Activated CD4-positive, alpha-beta memory T cell treated with anti-CD3 and anti-CD28 coated beads for 36 hours (primary cell): Measurements from ENCODE around the gene ATRNL1. TPM values are rescaled to one million over a fixed set of nuclear protein-coding genes. Genes with fewer than 3 reads are reported as not detected.
"Not testable (repeated sequence)": the region's sequence is repeated elsewhere in the genome, so short reads cannot be mapped to it uniquely, and the experiment has no call there.

Experiments
- CTCF ChIA-PET: fragments of 350-600 bp; sonication (Branson Sonifier 250); formaldehyde crosslinking; loops from one replicate; lab custom pipeline; 2021; ENCODE audit warnings: antibody characterized with exemption, inconsistent platforms; lab: Charles Lee
- POLR2A ChIA-PET: fragments of 350-600 bp; sonication (Branson Sonifier 250); formaldehyde crosslinking; loops from one replicate; lab custom pipeline; 2021; ENCODE audit warnings: antibody characterized with exemption; lab: Charles Lee
- DNase-seq: peaks from one replicate; pipeline ENCODE4 v3.0.0-alpha.2; 2020
- H3K27ac Mint-ChIP-seq: one replicate; pipeline ENCODE4 v1.8.0; 2021; ENCODE audit warnings: mixed read lengths
- H3K27me3 Mint-ChIP-seq: one replicate; pipeline ENCODE4 v1.8.0; 2021; ENCODE audit warnings: mixed read lengths
- H3K36me3 Mint-ChIP-seq: one replicate; pipeline ENCODE4 v1.8.0; 2021; ENCODE audit warnings: mixed read lengths
- H3K4me1 Mint-ChIP-seq: one replicate; pipeline ENCODE4 v1.8.0; 2021; ENCODE audit warnings: low read depth, mixed read lengths
- H3K4me3 Mint-ChIP-seq: one replicate; pipeline ENCODE4 v1.8.0; 2021; ENCODE audit warnings: mild to moderate bottlenecking, mixed read lengths
- H3K9me3 Mint-ChIP-seq: one replicate; pipeline ENCODE4 v1.8.0; 2021; ENCODE audit warnings: mixed read lengths
- intact Hi-C: fragments of 100-400 bp; cut with micrococcal nuclease; formaldehyde crosslinking; loops from one replicate; pipeline ENCODE4 v1.15.1; 2023
- total RNA-seq, 2 experiments: library from RNA; stranded (reverse); gene quantifications; one replicate each; pipeline ENCODE4 v1.2.3, GENCODE V29; 2021

The ATRNL1 gene
- total RNA-seq, 2 experiments from 2014 or later: 0.12 to 0.17 TPM

GRCh38 chr10:115390607-115391006 lies 297.4 kb downstream of the ATRNL1 start:
- ChIA-PET CTCF (no interaction called here), POLR2A (no interaction called here)
- Mint-ChIP-seq H3K9me3 (no peaks in the 10 kb centered on the region), H3K4me1 (no peaks in the 10 kb centered on the region), H3K27me3 (no peaks in the 10 kb centered on the region), H3K27ac (no peak overlapping the region), H3K4me3 (no peak overlapping the region), H3K36me3 (no peaks in the 10 kb centered on the region)
- DNase-seq: no peak
- intact Hi-C loops: no loop called here

GRCh38 chr10:115398026-115398425 lies 304.9 kb downstream of the ATRNL1 start:
- intact Hi-C loops: no loop called here
- H3K27ac Mint-ChIP-seq: no peak overlapping the region
- H3K4me3 Mint-ChIP-seq: no peak overlapping the region
- ChIA-PET POLR2A (no interaction called here), CTCF (no interaction called here)
- H3K4me1 Mint-ChIP-seq: no peaks in the 10 kb centered on the region
- DNase-seq: no peak
- no peaks in the 10 kb centered on the region for H3K36me3 Mint-ChIP-seq
- peaks cover 4% of the 10 kb centered on the region for H3K9me3 Mint-ChIP-seq
- no peaks in the 10 kb centered on the region for H3K27me3 Mint-ChIP-seq

GRCh38 chr10:115402699-115403098 lies 309.5 kb downstream of the ATRNL1 start:
- ChIA-PET POLR2A (no interaction called here), CTCF (no interaction called here)
- DNase-seq: no peak
- Mint-ChIP-seq H3K27me3 (no peaks in the 10 kb centered on the region), H3K4me1 (no peaks in the 10 kb centered on the region), H3K27ac (no peak overlapping the region), H3K9me3 (peaks cover 5% of the 10 kb centered on the region), H3K4me3 (no peak overlapping the region), H3K36me3 (no peaks in the 10 kb centered on the region)
- intact Hi-C loops: no loop called here

GRCh38 chr10:115405838-115406237 lies 312.7 kb downstream of the ATRNL1 start:
- POLR2A ChIA-PET, H3K36me3 Mint-ChIP-seq, H3K27me3 Mint-ChIP-seq, DNase-seq, CTCF ChIA-PET, H3K4me3 Mint-ChIP-seq, intact Hi-C loops, H3K27ac Mint-ChIP-seq, H3K4me1 Mint-ChIP-seq: not testable (repeated sequence)
- peaks cover 22% of the 10 kb centered on the region for H3K9me3 Mint-ChIP-seq

GRCh38 chr10:115409347-115409746 lies 316.2 kb downstream of the ATRNL1 start:
- ChIA-PET POLR2A (no interaction called here), CTCF (no interaction called here)
- no peak for DNase-seq
- peaks cover 24% of the 10 kb centered on the region for H3K9me3 Mint-ChIP-seq
- H3K4me3 Mint-ChIP-seq: no peak overlapping the region
- no peaks in the 10 kb centered on the region for H3K27me3 Mint-ChIP-seq
- intact Hi-C loops: no loop called here
- H3K36me3 Mint-ChIP-seq: no peaks in the 10 kb centered on the region
- no peak overlapping the region for H3K27ac Mint-ChIP-seq
- H3K4me1 Mint-ChIP-seq: no peaks in the 10 kb centered on the region

- ChIA-PET CTCF (no interaction called here), POLR2A (no interaction called here)
- H3K9me3 Mint-ChIP-seq: peaks cover 29% of the 10 kb centered on the region
- DNase-seq: no peak
- intact Hi-C loops: loop anchor here (5.0 kb wide), 1 partner anchor 245 kb away; no protein-coding TSS in a partner anchor
- H3K27me3 Mint-ChIP-seq: no peaks in the 10 kb centered on the region
- H3K4me3 Mint-ChIP-seq: no peak overlapping the region
- no peaks in the 10 kb centered on the region for H3K4me1 Mint-ChIP-seq
- no peaks in the 10 kb centered on the region for H3K36me3 Mint-ChIP-seq
- no peak overlapping the region for H3K27ac Mint-ChIP-seq
Observed at GRCh38 chr10:115417585-115418265, 324.6 kb downstream of the ATRNL1 start.

GRCh38 chr10:115422624-115423023 lies 329.5 kb downstream of the ATRNL1 start:
- CTCF ChIA-PET: no interaction called here
- peaks cover 29% of the 10 kb centered on the region for H3K9me3 Mint-ChIP-seq
- intact Hi-C loops: no loop called here
- H3K27me3 Mint-ChIP-seq: no peaks in the 10 kb centered on the region
- no peaks in the 10 kb centered on the region for H3K4me1 Mint-ChIP-seq
- no peaks in the 10 kb centered on the region for H3K36me3 Mint-ChIP-seq
- H3K4me3 Mint-ChIP-seq: no peak overlapping the region
- H3K27ac Mint-ChIP-seq: no peak overlapping the region
- no peak for DNase-seq
- POLR2A ChIA-PET: no interaction called here

GRCh38 chr10:115427611-115428010 lies 334.4 kb downstream of the ATRNL1 start:
- CTCF ChIA-PET: no interaction called here
- DNase-seq: no peak
- H3K4me1 Mint-ChIP-seq: no peaks in the 10 kb centered on the region
- no peak overlapping the region for H3K4me3 Mint-ChIP-seq
- peaks cover 3% of the 10 kb centered on the region for H3K9me3 Mint-ChIP-seq
- POLR2A ChIA-PET: no interaction called here
- intact Hi-C loops: no loop called here
- no peaks in the 10 kb centered on the region for H3K27me3 Mint-ChIP-seq
- no peaks in the 10 kb centered on the region for H3K36me3 Mint-ChIP-seq
- H3K27ac Mint-ChIP-seq: no peak overlapping the region

GRCh38 chr10:115432188-115432819 lies 339.1 kb downstream of the ATRNL1 start:
- Mint-ChIP-seq H3K27ac (no peak overlapping the region), H3K4me1 (no peaks in the 10 kb centered on the region), H3K36me3 (no peaks in the 10 kb centered on the region), H3K4me3 (no peak overlapping the region), H3K9me3 (peaks cover 4% of the 10 kb centered on the region), H3K27me3 (no peaks in the 10 kb centered on the region)
- intact Hi-C loops: no loop called here
- DNase-seq: no peak
- ChIA-PET CTCF (no interaction called here), POLR2A (no interaction called here)

GRCh38 chr10:115436999-115437398 lies 343.8 kb downstream of the ATRNL1 start:
- intact Hi-C loops: no loop called here
- Mint-ChIP-seq H3K27ac (no peak overlapping the region), H3K9me3 (peaks cover 4% of the 10 kb centered on the region), H3K4me1 (no peaks in the 10 kb centered on the region), H3K36me3 (no peaks in the 10 kb centered on the region), H3K27me3 (no peaks in the 10 kb centered on the region), H3K4me3 (no peak overlapping the region)
- ChIA-PET CTCF (no interaction called here), POLR2A (no interaction called here)
- DNase-seq: no peak

- Mint-ChIP-seq H3K36me3 (no peaks in the 10 kb centered on the region), H3K27ac (no peak overlapping the region), H3K4me3 (no peak overlapping the region), H3K27me3 (no peaks in the 10 kb centered on the region), H3K4me1 (no peaks in the 10 kb centered on the region), H3K9me3 (peaks cover 1% of the 10 kb centered on the region)
- intact Hi-C loops: no loop called here
- CTCF ChIA-PET: no interaction called here
- DNase-seq: no peak
- POLR2A ChIA-PET: no interaction called here
Observed at GRCh38 chr10:115441907-115442545, 348.9 kb downstream of the ATRNL1 start.

GRCh38 chr10:115456812-115457211 lies 363.6 kb downstream of the ATRNL1 start:
- CTCF ChIA-PET: no interaction called here

More at GRCh38 chr10:115456812-115457211, 363.6 kb downstream of the ATRNL1 start:
- Mint-ChIP-seq H3K9me3 (peaks cover 25% of the 10 kb centered on the region), H3K36me3 (no peaks in the 10 kb centered on the region), H3K4me1 (no peaks in the 10 kb centered on the region), H3K27ac (no peak overlapping the region), H3K27me3 (no peaks in the 10 kb centered on the region), H3K4me3 (no peak overlapping the region)
- POLR2A ChIA-PET: no interaction called here
- no peak for DNase-seq
- intact Hi-C loops: no loop called here
